ENCODE measurements around the gene CPHXL.

The CPHXL gene

GRCh38 chr16:75726390-75726789 is at the start of gene CPHXL:
CPHXL (minus strand) TSS chr16:75726490; CDS start chr16:75726442, 48 bp downstream.
- DNase-seq (ENCODE audit: low read depth), result no peak

GRCh38 chr16:75774197-75774596 is 47.9 kb upstream of the CPHXL start:
- DNase-seq (ENCODE audit: low read depth), result no peak

- DNase-seq (ENCODE audit: low read depth), result no peak
These were observed 43.8 kb upstream of the CPHXL start for GRCh38 chr16:75770051-75770450.

- peak; percentile 44 for DNase-seq (ENCODE audit: low read depth)
These were observed 38.0 kb upstream of the CPHXL start for GRCh38 chr16:75764154-75764768.

- DNase-seq (ENCODE audit: low read depth), result no peak
These were observed 36.9 kb upstream of the CPHXL start for GRCh38 chr16:75763204-75763603.

- DNase-seq (ENCODE audit: low read depth), result no peak
These were observed 36.5 kb upstream of the CPHXL start for GRCh38 chr16:75762746-75763145.

GRCh38 chr16:75761108-75761507 is 34.8 kb upstream of the CPHXL start:
- no peak for DNase-seq (ENCODE audit: low read depth)

GRCh38 chr16:75760018-75760519 is 33.8 kb upstream of the CPHXL start:
- no peak for DNase-seq (ENCODE audit: low read depth)

GRCh38 chr16:75758215-75758614 is 31.9 kb upstream of the CPHXL start:
- DNase-seq (ENCODE audit: low read depth), result no peak

GRCh38 chr16:75754141-75754540 is 27.9 kb upstream of the CPHXL start:
- DNase-seq (ENCODE audit: low read depth), result no peak

GRCh38 chr16:75750528-75750927 is 24.2 kb upstream of the CPHXL start:
- DNase-seq (ENCODE audit: low read depth), result no peak

GRCh38 chr16:75746359-75746758 is 20.1 kb upstream of the CPHXL start:
- no peak for DNase-seq (ENCODE audit: low read depth)

- DNase-seq (ENCODE audit: low read depth), result no peak
These were observed 19.5 kb upstream of the CPHXL start for GRCh38 chr16:75745823-75746222.

- no peak for DNase-seq (ENCODE audit: low read depth)
These were observed 19.0 kb upstream of the CPHXL start for GRCh38 chr16:75745242-75745641.

GRCh38 chr16:75742424-75743047 is 16.2 kb upstream of the CPHXL start:
- no peak for DNase-seq (ENCODE audit: low read depth)

- DNase-seq (ENCODE audit: low read depth), result no peak
These were observed 7.3 kb upstream of the CPHXL start for GRCh38 chr16:75733305-75734211.

GRCh38 chr16:75732871-75733270 is 6.6 kb upstream of the CPHXL start:
- DNase-seq (ENCODE audit: low read depth), result no peak

GRCh38 chr16:75727221-75727620 is 931 bp upstream of the CPHXL start:
- DNase-seq (ENCODE audit: low read depth), result no peak

- no peak for DNase-seq (ENCODE audit: low read depth)
These were observed 7.8 kb downstream of the CPHXL start for GRCh38 chr16:75718452-75718851.

GRCh38 chr16:75714661-75715060 is 11.6 kb downstream of the CPHXL start:
- DNase-seq (ENCODE audit: low read depth), result no peak

- DNase-seq (ENCODE audit: low read depth), result no peak
These were observed 15.9 kb downstream of the CPHXL start for GRCh38 chr16:75710344-75710743.

GRCh38 chr16:75703306-75703705 is 23.0 kb downstream of the CPHXL start:
- no peak for DNase-seq (ENCODE audit: low read depth)

- no peak for DNase-seq (ENCODE audit: low read depth)
These were observed 24.0 kb downstream of the CPHXL start for GRCh38 chr16:75702242-75702641.

All from stimulated activated CD4-positive, alpha-beta T cell treated with anti-CD3 and anti-CD28 coated beads, Interleukin-2, amount 100 ng/mL, for 4 hours (primary cell).